BLaER1 treated with 17β-estradiol and CSF1 and Interleukin-3, amounts not matched to agents 10 nM and 100 nM (cell line): ENCODE measurements around the gene RBM23.
"Not testable (repeated sequence)": the region's sequence is repeated elsewhere in the genome, so short reads cannot be mapped to it uniquely, and the experiment has no call there.

Experiments
- H3K27ac ChIP-seq, 11 experiments: shearing (Covaris generic); formaldehyde crosslinking; 2 replicates each; pipeline ENCODE4 v1.8.1; 2022
- H3K27me3 ChIP-seq, 11 experiments: shearing (Covaris generic); formaldehyde crosslinking; 2 replicates each; pipeline ENCODE4 v1.8.1; 2022
- H3K36me3 ChIP-seq, 11 experiments: shearing (Covaris generic); formaldehyde crosslinking; 2 replicates each; pipeline ENCODE4 v1.8.1; 2022
- H3K4me1 ChIP-seq, 10 experiments: shearing (Covaris generic); formaldehyde crosslinking; 2 replicates each; pipeline ENCODE4 v1.8.1; 2022
- H3K4me2 ChIP-seq, 11 experiments: shearing (Covaris generic); formaldehyde crosslinking; 2 replicates each; pipeline ENCODE4 v1.8.1; 2022
- H3K4me3 ChIP-seq, 10 experiments: shearing (Covaris generic); formaldehyde crosslinking; 2 replicates each; pipeline ENCODE4 v1.8.1; 2022
- H3K9ac ChIP-seq, 11 experiments: shearing (Covaris generic); formaldehyde crosslinking; 2 replicates each; pipeline ENCODE4 v1.8.1; 2022
- H3K9me3 ChIP-seq, 11 experiments: shearing (Covaris generic); formaldehyde crosslinking; replicated peaks in 1 of 11; 2 replicates each; pipeline ENCODE4 v1.8.1; 2022
- H4K20me1 ChIP-seq, 11 experiments: shearing (Covaris generic); formaldehyde crosslinking; 2 replicates each; pipeline ENCODE4 v1.8.1; 2022
- Cebpa-rat ChIP-seq, 11 experiments: shearing (Covaris generic); IDR thresholded peaks; 2 replicates each; pipeline ENCODE4 v1.8.1; 2022

The RBM23 gene

GRCh38 chr14:22871224-22872032, 47.5 kb downstream of the RBM23 start, which contains the start of gene LRP10:
LRP10 (plus strand) TSS chr14:22871740; CDS start chr14:22872304, 564 bp downstream.
- H3K27me3 ChIP-seq: no peaks in the 10 kb centered on the region
- peak within 1 kb of the TSS; percentile 80 to 93 (median 86) for H3K27ac ChIP-seq
- peaks cover 0 to 38% (median 7%) of the 10 kb centered on the region in 11 experiments; a peak in 12 of 22 replicates for H4K20me1 ChIP-seq
- H3K4me2 ChIP-seq: peak within 1 kb of the TSS; percentile 73 to 99 (median 90)
- peak within 1 kb of the TSS; percentile 81 to 92 (median 88) for H3K9ac ChIP-seq
- H3K4me3 ChIP-seq: peak within 1 kb of the TSS; percentile 81 to 96 (median 88)
- peaks cover 25 to 37% (median 34%) of the 10 kb centered on the region in 10 experiments for H3K4me1 ChIP-seq
- H3K9me3 ChIP-seq: no peaks in the 10 kb centered on the region
- H3K36me3 ChIP-seq: peaks cover 30 to 34% (median 32%) of the 10 kb centered on the region in 11 experiments
- TF ChIP-seq Cebpa-rat (IDR thresholded peaks at IDR 0.05): no peak

GRCh38 chr14:22870811-22871223, 48.1 kb downstream of the RBM23 start:
- Histone ChIP-seq H3K9ac (peak overlapping the region; percentile 81 to 92 (median 88)), H3K36me3 (peaks cover 24 to 28% (median 26%) of the 10 kb centered on the region in 11 experiments), H3K4me1 (peaks cover 25 to 37% (median 34%) of the 10 kb centered on the region in 10 experiments), H3K27ac (peak overlapping the region; percentile 80 to 93 (median 86)), H3K4me2 (peak overlapping the region; percentile 73 to 99 (median 90)), H3K9me3 (no peaks in the 10 kb centered on the region), H3K27me3 (no peaks in the 10 kb centered on the region), H3K4me3 (peak overlapping the region; percentile 81 to 96 (median 88)), H4K20me1 (peaks cover 0 to 32% (median 7%) of the 10 kb centered on the region in 11 experiments; a peak in 12 of 22 replicates)
- TF ChIP-seq Cebpa-rat (IDR thresholded peaks at IDR 0.05): no peak

GRCh38 chr14:22866874-22867273, 52.1 kb downstream of the RBM23 start:
- Histone ChIP-seq H3K9ac (no peak overlapping the region), H3K36me3 (no peaks in the 10 kb centered on the region), H3K9me3 (peaks cover 0 to 5% (median under 1%) of the 10 kb centered on the region in 11 experiments; a peak in 7 of 22 replicates), H3K27me3 (no peaks in the 10 kb centered on the region), H3K27ac (no peak overlapping the region), H3K4me3 (no peak overlapping the region), H3K4me2 (no peak overlapping the region), H4K20me1 (no peaks in the 10 kb centered on the region), H3K4me1 (peaks cover 9 to 23% (median 21%) of the 10 kb centered on the region in 10 experiments)
- no peak for TF ChIP-seq Cebpa-rat (IDR thresholded peaks at IDR 0.05)

- Histone ChIP-seq H3K9me3 (peaks cover 0 to 16% (median 6%) of the 10 kb centered on the region in 11 experiments; a peak in 10 of 22 replicates), H3K4me1 (peaks cover 8 to 18% (median 16%) of the 10 kb centered on the region in 10 experiments), H3K4me3 (no peak overlapping the region), H3K27me3 (no peaks in the 10 kb centered on the region), H3K27ac (no peak overlapping the region), H3K9ac (no peak overlapping the region), H3K4me2 (no peak overlapping the region), H3K36me3 (no peaks in the 10 kb centered on the region), H4K20me1 (no peaks in the 10 kb centered on the region)
- TF ChIP-seq Cebpa-rat (IDR thresholded peaks at IDR 0.05): no peak
These were observed 53.2 kb downstream of the RBM23 start for GRCh38 chr14:22865424-22866405.

GRCh38 chr14:22864979-22865378, 54.0 kb downstream of the RBM23 start:
- no peaks in the 10 kb centered on the region for H3K36me3 ChIP-seq
- H3K27ac ChIP-seq: no peak overlapping the region
- H3K4me2 ChIP-seq: no peak overlapping the region
- peaks cover under 1 to 10% (median 9%) of the 10 kb centered on the region in 10 experiments for H3K4me1 ChIP-seq
- H3K9ac ChIP-seq: no peak overlapping the region
- no peaks in the 10 kb centered on the region for H3K27me3 ChIP-seq
- TF ChIP-seq Cebpa-rat (IDR thresholded peaks at IDR 0.05): no peak
- H3K4me3 ChIP-seq: no peak overlapping the region
- no peaks in the 10 kb centered on the region for H4K20me1 ChIP-seq
- H3K9me3 ChIP-seq: peaks cover 0 to 24% (median 10%) of the 10 kb centered on the region in 11 experiments; a peak in 13 of 22 replicates

- H3K27ac ChIP-seq: no peak overlapping the region
- H3K36me3 ChIP-seq: no peaks in the 10 kb centered on the region
- H3K9ac ChIP-seq: no peak overlapping the region
- peaks cover 0 to 35% (median 10%) of the 10 kb centered on the region in 11 experiments; a peak in 14 of 22 replicates for H3K9me3 ChIP-seq
- no peak overlapping the region for H3K4me2 ChIP-seq
- H4K20me1 ChIP-seq: no peaks in the 10 kb centered on the region
- no peak overlapping the region for H3K4me3 ChIP-seq
- H3K4me1 ChIP-seq: peaks cover 0 to 11% (median 0%) of the 10 kb centered on the region in 10 experiments; a peak in 3 of 20 replicates
- no peak for TF ChIP-seq Cebpa-rat (IDR thresholded peaks at IDR 0.05)
- no peaks in the 10 kb centered on the region for H3K27me3 ChIP-seq
These were observed 57.3 kb downstream of the RBM23 start for GRCh38 chr14:22861651-22862050.

GRCh38 chr14:22860377-22860776, 58.6 kb downstream of the RBM23 start:
- not testable (repeated sequence) for H3K27ac ChIP-seq, H3K27me3 ChIP-seq, H3K9ac ChIP-seq, H4K20me1 ChIP-seq, H3K4me3 ChIP-seq, H3K36me3 ChIP-seq, H3K4me2 ChIP-seq
- H3K9me3 ChIP-seq: peaks cover 0 to 35% (median 10%) of the 10 kb centered on the region in 11 experiments; a peak in 14 of 22 replicates
- peaks cover 0 to 11% (median 0%) of the 10 kb centered on the region in 10 experiments; a peak in 3 of 20 replicates for H3K4me1 ChIP-seq

GRCh38 chr14:22856428-22856827, 62.5 kb downstream of the RBM23 start:
- no peak overlapping the region for H3K4me2 ChIP-seq
- H3K27me3 ChIP-seq: no peaks in the 10 kb centered on the region
- TF ChIP-seq Cebpa-rat (IDR thresholded peaks at IDR 0.05): no peak
- no peak overlapping the region for H3K27ac ChIP-seq
- peaks cover 16 to 31% (median 23%) of the 10 kb centered on the region in 10 experiments for H3K4me1 ChIP-seq
- no peak overlapping the region for H3K4me3 ChIP-seq
- H4K20me1 ChIP-seq: no peaks in the 10 kb centered on the region
- peaks cover 0 to 26% (median 9%) of the 10 kb centered on the region in 11 experiments; a peak in 13 of 22 replicates for H3K9me3 ChIP-seq
- no peak overlapping the region for H3K9ac ChIP-seq
- H3K36me3 ChIP-seq: no peaks in the 10 kb centered on the region
